ENCODE data around the gene ELF3.

Gene ELF3

DNA sequence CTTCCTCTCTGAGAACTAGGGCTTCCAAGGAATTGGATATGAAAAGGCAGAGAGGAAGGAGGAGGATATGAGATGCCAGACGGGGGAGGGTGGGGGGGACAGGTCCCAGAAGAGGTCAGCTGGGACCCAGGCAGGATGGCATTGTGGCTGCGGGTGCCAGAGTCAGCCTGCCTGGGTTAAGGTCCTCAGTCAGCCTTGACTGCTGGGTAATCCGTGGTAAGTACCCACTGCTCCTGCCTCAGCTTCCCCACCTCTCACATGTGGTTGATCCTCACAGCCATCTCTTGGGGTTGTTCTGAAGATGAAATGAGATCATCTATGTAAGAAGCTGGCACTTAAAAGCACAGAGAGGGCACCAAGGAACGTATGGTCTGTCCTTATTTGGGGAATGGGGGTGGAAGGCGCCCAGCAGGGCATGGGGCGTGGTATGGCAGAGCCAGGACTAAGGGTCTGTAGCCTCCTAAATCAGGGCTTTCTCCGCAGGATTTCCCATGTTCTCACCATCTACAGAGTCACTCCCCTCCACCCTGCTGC lies 23.8 kb downstream of the ELF3 start:
- peak overlapping the region; percentile 49; the same call in 1 of the 2 replicates for H3K9ac ChIP-seq

DNA sequence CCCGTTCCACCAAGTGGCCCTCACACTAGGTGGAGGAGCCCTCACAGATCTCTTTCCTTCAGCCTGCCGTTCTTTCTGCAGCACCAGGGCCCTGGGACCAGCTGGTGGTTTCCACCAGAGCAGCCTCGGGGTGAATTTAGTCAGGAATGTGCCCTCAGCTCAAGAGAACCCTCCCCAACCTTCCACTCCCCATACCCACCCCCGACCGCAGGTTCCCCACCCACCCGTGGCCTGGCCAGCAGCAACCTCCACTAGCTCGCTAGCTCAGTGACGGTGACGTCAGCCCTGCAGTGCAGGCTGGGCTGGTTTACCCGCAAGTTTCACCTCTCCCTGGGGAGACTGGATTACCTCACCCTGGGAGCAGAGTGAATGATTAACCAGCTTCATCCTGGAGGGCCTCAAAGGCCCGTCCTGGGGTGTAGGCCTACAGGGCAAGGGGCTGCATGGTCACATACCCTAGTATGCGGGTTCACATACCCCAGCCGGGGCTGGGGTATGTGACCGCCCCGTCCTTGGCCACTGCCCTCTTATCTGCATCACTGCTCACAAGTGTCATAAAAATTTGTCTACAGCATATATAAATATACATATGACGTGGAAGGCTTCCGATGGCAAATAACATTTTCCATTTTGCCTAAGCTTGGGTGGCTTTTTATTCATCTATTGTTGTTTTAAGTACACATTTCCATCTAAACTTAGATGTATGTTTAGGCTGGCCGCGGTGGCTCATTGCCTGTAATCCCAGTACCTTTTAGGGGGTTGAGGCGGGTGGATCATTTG lies 24.5 kb downstream of the ELF3 start:
- peaks cover 93% of the 10 kb centered on the region for H3K4me1 ChIP-seq (ENCODE audit: low read depth, poor library complexity, severe bottlenecking)

More for the DNA sequence above, 23.8 kb downstream of the ELF3 start:
- H3K4me2 ChIP-seq, result peak overlapping the region; percentile 65
- TF ChIP-seq, protein P1, sequence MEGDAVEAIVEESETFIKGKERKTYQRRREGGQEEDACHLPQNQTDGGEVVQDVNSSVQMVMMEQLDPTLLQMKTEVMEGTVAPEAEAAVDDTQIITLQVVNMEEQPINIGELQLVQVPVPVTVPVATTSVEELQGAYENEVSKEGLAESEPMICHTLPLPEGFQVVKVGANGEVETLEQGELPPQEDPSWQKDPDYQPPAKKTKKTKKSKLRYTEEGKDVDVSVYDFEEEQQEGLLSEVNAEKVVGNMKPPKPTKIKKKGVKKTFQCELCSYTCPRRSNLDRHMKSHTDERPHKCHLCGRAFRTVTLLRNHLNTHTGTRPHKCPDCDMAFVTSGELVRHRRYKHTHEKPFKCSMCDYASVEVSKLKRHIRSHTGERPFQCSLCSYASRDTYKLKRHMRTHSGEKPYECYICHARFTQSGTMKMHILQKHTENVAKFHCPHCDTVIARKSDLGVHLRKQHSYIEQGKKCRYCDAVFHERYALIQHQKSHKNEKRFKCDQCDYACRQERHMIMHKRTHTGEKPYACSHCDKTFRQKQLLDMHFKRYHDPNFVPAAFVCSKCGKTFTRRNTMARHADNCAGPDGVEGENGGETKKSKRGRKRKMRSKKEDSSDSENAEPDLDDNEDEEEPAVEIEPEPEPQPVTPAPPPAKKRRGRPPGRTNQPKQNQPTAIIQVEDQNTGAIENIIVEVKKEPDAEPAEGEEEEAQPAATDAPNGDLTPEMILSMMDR (conservative IDR thresholded peaks at IDR 0.05; ENCODE audit: low read depth, low read length), result no peak
- no peak overlapping the region for H3K4me3 ChIP-seq (IDR thresholded peaks at IDR 0.05; ENCODE audit: insufficient read depth, low read depth, low read length)
- H3K4me1 ChIP-seq (ENCODE audit: low read depth, poor library complexity, severe bottlenecking), result peaks cover 94% of the 10 kb centered on the region
- no peaks in the 10 kb centered on the region for H3K27me3 ChIP-seq (ENCODE audit: insufficient read depth, low read depth)
- H2AFZ ChIP-seq (ENCODE audit: low read depth), result peak overlapping the region; percentile 51; the same call in 1 of the 2 replicates
- H3K79me2 ChIP-seq (ENCODE audit: insufficient read depth, low read depth), result no peaks in the 10 kb centered on the region
- H4K20me1 ChIP-seq (ENCODE audit: insufficient read depth), result no peaks in the 10 kb centered on the region
- H3K27ac ChIP-seq, result peak overlapping the region; percentile 57
- H3K36me3 ChIP-seq (ENCODE audit: insufficient read depth), result no peaks in the 10 kb centered on the region

DNA sequence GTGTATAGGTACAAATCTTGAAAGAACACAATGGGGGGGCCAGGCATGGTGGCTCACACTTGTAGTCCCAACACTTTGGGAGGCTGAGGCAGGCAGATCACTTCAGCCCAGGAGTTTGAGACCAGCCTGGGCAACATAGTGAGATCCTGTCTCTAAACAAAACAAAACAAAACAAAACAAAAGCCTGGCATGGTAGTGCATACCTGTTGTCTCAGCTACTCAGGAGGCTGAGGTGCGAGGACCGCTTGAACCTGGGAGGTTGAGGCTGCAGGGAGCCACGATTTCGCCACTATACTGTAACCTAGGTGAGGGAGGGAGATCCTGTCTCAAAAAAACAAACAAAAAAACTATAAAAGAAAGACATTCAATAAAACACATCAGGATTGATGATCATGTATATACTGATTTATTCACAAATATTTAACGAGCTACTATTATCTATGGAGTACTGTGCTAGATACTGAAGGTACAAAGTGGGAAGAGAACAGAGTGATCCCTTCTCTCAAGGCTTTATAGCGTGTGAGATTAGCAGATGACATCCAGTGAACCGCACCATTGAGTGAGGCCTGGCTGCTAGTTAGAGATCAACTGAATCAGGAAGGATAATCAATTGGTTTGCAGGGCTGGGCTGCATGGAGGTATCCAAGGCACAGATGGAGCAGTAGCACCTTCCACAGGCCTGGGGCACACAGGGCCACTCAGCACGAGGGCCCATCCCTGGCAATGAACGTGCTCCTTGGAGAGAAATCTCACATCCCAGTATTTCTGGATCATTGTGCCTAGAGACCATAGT lies 26.4 kb downstream of the ELF3 start:
- Histone ChIP-seq H3K27ac (no peak overlapping the region), H3K79me2 (ENCODE audit: insufficient read depth, low read depth) (no peaks in the 10 kb centered on the region), H3K4me2 (no peak overlapping the region), H3K27me3 (ENCODE audit: insufficient read depth, low read depth) (no peaks in the 10 kb centered on the region), H4K20me1 (ENCODE audit: insufficient read depth) (no peaks in the 10 kb centered on the region), H3K9ac (no peak overlapping the region), H3K4me1 (ENCODE audit: low read depth, poor library complexity, severe bottlenecking) (peaks cover 74% of the 10 kb centered on the region), H2AFZ (ENCODE audit: low read depth) (no peak overlapping the region), H3K36me3 (ENCODE audit: insufficient read depth) (no peaks in the 10 kb centered on the region), H3K4me3 (IDR thresholded peaks at IDR 0.05; ENCODE audit: insufficient read depth, low read depth, low read length) (no peak overlapping the region)
- TF ChIP-seq, protein P1 (conservative IDR thresholded peaks at IDR 0.05; ENCODE audit: low read depth, low read length), result no peak

More for the DNA sequence above, 24.5 kb downstream of the ELF3 start:
- no peaks in the 10 kb centered on the region for H4K20me1 ChIP-seq (ENCODE audit: insufficient read depth)
- peak overlapping the region; percentile 49; the same call in 1 of the 2 replicates for H3K9ac ChIP-seq
- no peaks in the 10 kb centered on the region for H3K79me2 ChIP-seq (ENCODE audit: insufficient read depth, low read depth)
- H2AFZ ChIP-seq (ENCODE audit: low read depth), result peak overlapping the region; percentile 51; the same call in 1 of the 2 replicates
- H3K4me2 ChIP-seq, result peak overlapping the region; percentile 65
- TF ChIP-seq, protein P1 (conservative IDR thresholded peaks at IDR 0.05; ENCODE audit: low read depth, low read length), result no peak
- no peak overlapping the region for H3K4me3 ChIP-seq (IDR thresholded peaks at IDR 0.05; ENCODE audit: insufficient read depth, low read depth, low read length)
- H3K27ac ChIP-seq, result peak overlapping the region; percentile 57
- H3K36me3 ChIP-seq (ENCODE audit: insufficient read depth), result no peaks in the 10 kb centered on the region
- no peaks in the 10 kb centered on the region for H3K27me3 ChIP-seq (ENCODE audit: insufficient read depth, low read depth)

DNA sequence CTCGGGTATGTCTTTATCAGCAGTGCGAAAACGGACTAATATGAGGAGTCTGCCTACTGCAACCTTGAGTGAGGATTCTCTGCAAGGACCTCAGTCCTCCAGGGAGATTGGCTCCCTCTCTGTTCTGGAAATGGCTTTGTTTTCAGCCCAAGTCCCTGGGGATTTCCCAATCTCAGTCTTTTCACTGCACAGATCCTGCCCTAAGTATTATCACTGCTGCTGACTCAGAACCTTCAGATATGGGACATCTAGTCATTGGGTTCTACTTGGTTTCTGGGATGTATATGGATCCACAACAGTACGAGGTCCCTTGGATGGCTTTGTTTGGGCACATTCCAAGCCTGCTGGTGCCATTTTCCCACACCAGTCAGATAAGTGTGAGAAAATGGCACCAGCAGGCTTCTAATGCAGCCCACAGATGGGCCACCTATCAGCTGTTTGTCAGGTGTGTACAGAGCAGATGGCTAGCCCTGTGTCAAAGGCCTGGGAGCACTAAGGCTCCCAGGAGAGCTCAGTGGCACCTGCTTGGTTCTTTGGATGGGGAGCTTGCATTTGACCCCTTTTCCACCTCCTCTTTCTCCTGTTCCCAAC lies 27.4 kb downstream of the ELF3 start:
- Histone ChIP-seq H3K79me2 (ENCODE audit: insufficient read depth, low read depth) (no peaks in the 10 kb centered on the region), H3K27ac (no peak overlapping the region), H3K4me3 (IDR thresholded peaks at IDR 0.05; ENCODE audit: insufficient read depth, low read depth, low read length) (no peak overlapping the region), H2AFZ (ENCODE audit: low read depth) (0 out of 2 replicates have a peak overlapping the region, but pooled peaks have one; percentile 28), H3K4me1 (ENCODE audit: low read depth, poor library complexity, severe bottlenecking) (peaks cover 69% of the 10 kb centered on the region), H3K36me3 (ENCODE audit: insufficient read depth) (no peaks in the 10 kb centered on the region), H3K9ac (no peak overlapping the region), H3K4me2 (peak overlapping the region; percentile 36; the same call in 1 of the 2 replicates), H4K20me1 (ENCODE audit: insufficient read depth) (no peaks in the 10 kb centered on the region), H3K27me3 (ENCODE audit: insufficient read depth, low read depth) (no peaks in the 10 kb centered on the region)
- TF ChIP-seq, protein P1 (conservative IDR thresholded peaks at IDR 0.05; ENCODE audit: low read depth, low read length), result no peak

Measured in KMS-11 (cell line).